Measurements from ENCODE around the gene EXD3. TPM values are rescaled to one million over a fixed set of nuclear protein-coding genes. Genes with fewer than 3 reads are reported as not detected.

EXD3 gene
- total RNA-seq, 1 experiment from 2014 or later, result 4.0 TPM

GRCh38 chr9:137276473-137277328, 146.3 kb downstream of the EXD3 start:
- peak; percentile 37 for DNase-seq (ENCODE audit: low read depth)

DNA sequence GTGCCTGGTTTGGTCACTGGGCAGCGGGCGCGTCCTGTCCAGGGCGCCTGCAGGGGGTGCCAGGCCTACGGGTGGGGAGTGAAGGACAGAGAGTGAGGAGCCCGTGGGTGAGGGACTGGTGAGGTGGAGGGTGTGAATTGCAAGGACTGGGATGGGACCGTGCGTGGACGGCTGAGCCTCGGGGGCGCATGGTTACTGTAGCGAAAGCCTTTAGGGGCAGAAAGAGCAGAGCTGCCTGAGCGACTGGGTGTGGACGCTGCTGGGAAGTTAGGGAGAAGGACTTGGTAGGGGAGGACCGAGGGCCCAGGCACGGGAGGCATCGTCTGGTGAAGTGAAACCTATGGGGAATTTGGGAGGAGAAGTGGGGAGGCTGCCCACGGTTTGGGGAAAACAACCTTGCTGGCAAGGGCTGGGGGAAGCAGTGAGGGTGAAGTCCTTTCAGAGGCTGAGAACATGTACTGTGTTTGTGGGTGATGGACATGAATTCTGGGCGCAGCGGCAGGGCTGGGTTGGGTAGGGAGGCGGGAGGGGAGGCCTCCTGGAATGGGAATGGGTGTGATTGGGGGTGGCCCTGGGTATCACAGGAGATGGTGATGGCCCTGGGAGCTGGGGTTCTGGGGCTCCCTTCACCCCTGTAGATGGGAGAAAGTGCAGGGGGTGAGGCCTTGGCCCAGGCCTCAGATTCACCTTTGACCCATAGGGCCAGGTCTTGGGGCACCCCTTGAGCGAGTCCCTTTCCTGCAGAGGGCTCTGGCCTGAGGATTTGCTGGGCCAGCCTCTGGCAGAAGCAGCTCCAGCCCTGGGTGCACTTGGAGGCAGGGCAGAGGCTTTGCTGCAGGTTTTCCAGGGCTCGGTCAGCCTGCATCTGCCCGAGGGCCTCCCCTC, 147.1 kb downstream of the EXD3 start:
- no peak for DNase-seq (ENCODE audit: low read depth)

- DNase-seq (ENCODE audit: low read depth), result no peak
These were observed 147.8 kb downstream of the EXD3 start for GRCh38 chr9:137275203-137275587.

DNA sequence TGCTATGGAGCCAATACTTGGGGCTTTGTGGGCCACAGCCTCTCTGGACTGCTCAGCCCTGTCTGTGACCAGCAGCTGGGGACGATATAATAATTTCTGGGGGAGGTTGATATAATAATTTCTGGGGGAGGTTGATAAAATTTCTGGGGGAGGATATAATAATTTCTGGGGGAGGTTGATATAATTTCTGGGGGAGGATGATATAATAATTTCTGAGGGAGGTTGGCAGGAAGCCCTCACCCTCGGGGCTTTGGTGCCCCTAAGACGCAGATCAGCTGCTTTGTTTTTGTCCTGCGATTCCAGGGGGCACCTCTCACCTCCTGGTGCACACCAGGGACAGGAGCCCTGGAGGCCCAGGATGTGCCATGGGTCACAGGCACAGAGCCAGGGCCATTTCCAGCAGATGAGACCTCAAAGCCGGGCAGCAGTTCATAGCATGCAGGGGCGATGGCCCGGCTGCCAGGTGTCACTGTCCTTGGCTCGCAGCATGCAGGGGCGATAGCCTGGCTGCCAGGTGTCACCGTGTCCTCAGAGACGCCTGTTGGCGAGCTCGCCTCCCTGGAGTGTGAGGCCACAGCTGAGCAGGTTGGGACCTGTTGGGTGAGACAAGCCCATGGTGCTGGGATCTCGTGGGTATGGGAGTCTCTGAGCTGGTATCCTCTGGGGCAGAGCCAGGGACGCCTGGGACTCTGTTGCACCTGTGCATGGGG, 149.2 kb downstream of the EXD3 start:
- no peak for DNase-seq (ENCODE audit: low read depth)

- no peak for DNase-seq (ENCODE audit: low read depth)
These were observed 149.9 kb downstream of the EXD3 start for GRCh38 chr9:137273095-137273490.

- no peak for DNase-seq (ENCODE audit: low read depth)
These were observed 150.5 kb downstream of the EXD3 start for GRCh38 chr9:137272241-137273094.

GRCh38 chr9:137271696-137272076, 151.3 kb downstream of the EXD3 start:
- DNase-seq (ENCODE audit: low read depth), result no peak

- DNase-seq (ENCODE audit: low read depth), result no peak
These were observed 151.8 kb downstream of the EXD3 start for GRCh38 chr9:137270929-137271695.

DNA sequence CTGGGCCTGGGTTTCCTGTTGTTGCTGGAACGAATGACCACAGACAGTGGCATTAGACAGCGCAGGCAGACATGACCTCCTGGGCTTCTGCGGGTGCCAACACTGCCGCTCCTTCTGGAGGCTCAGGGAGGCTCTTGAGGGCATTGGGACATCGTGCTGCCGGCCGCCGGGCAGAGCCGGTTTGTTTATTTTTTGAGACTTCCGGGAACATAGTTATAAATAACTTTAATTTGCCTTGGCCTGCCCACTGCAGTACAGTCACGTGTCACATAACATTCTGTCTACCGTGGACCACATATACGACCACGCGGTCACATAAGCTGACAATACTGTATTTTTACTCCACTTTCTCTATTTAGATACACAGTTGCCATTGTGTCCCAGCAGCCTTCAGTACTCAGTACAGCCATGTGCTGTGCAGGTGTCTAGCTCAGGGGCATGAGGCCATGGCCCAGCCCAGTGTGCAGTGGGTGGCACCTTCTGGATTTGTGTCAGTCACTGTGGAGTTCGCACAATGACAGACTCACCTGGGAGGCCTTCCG, 153.7 kb downstream of the EXD3 start:
- DNase-seq (ENCODE audit: low read depth), result peak; percentile 20

DNA sequence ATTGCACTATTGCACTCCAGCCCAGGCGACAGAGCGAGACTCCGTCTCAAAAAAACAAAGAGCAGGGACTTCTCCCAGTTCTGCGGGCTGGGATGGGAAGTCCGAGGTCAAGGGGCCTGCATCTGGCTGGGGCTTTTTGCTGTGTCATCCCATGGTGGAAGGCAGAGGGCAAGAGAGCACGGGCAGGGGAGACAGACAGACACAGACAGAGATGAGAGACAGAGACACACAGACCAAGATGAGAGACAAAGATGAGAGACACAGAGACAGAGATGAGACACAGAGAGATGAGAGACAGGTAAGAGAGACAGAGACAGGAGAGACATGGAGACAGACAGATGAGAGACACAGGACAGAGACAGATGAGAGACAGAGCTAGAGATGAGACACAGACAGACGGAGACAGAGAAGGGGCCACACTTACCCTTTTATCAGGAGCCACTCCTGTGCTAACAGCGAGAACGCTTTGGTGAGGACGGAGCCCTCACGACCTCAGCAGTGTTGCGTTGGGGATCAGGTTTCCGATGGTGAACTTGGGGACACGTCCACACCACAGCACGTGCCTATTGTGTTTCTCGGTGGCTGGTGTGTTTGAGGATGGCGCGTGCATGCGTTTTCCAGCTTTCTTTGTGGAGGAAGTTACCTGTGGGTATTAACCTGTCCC, 154.3 kb downstream of the EXD3 start:
- DNase-seq (ENCODE audit: low read depth), result no peak

DNA sequence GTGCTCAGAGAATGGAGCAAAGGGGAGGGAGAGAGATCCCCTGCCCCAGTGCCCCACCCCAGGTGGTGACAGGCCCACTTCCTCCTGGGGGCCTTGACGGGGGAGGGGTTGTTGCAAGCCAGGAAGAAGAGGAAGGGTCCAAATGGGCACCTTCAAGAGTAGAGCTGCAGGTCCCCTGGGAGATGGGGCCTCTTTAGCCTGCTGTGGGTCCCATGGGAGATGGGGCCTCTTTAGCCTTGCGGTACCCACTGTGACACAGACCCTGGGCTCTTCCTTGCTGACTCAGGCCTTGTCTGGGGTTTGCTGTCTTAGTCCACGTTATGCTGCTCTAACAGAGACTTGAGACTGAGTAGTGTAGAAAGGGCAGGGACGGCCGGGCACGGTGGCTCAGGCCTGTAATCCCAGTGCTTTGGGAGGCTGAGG, 155.0 kb downstream of the EXD3 start:
- DNase-seq (ENCODE audit: low read depth), result no peak

GRCh38 chr9:137266585-137267453, 156.1 kb downstream of the EXD3 start:
- DNase-seq (ENCODE audit: low read depth), result no peak

GRCh38 chr9:137266162-137266527, 156.8 kb downstream of the EXD3 start:
- no peak for DNase-seq (ENCODE audit: low read depth)

GRCh38 chr9:137265496-137266161, 157.3 kb downstream of the EXD3 start:
- no peak for DNase-seq (ENCODE audit: low read depth)

DNA sequence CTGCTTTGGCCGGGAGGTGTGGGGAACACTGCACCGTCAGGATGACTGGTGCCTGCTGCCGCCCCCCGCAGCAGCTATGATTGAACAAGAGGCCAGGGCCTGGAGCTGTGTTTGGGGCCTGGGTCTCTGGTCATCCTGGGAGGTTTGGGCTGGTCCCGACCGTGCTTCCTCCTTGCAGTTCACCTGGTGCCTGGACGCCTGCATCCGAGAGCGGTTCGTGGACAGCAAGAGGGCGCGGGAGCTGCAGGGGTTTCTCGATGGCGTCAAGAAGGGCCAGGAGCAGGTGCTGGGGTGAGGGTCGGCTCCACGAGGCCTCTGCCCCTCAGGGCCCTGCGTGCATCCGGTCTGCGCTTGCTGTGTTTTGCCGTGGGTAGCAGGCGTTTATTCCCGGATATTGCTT, 158.9 kb downstream of the EXD3 start:
- no peak for DNase-seq (ENCODE audit: low read depth)

DNA sequence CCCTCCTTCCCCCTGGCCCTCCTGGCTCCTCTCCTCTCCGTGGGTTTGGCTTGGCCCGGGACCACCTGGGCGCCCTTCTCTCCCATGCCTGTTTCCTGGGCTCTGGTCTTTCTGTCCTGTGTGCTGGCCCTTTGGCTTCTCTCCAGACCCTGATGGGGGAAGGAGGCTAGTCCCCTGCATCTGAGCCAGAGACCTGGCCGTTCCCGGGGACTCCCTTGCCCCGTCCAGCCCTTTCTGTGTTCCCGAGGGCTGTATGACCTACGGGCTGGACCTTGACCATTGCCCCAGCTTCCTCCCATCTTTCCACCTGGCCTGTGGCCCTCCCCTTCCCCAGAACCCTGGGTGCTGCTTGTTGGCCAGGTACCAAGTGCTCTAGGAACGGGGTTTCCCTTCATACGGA, 159.5 kb downstream of the EXD3 start:
- no peak for DNase-seq (ENCODE audit: low read depth)

DNA sequence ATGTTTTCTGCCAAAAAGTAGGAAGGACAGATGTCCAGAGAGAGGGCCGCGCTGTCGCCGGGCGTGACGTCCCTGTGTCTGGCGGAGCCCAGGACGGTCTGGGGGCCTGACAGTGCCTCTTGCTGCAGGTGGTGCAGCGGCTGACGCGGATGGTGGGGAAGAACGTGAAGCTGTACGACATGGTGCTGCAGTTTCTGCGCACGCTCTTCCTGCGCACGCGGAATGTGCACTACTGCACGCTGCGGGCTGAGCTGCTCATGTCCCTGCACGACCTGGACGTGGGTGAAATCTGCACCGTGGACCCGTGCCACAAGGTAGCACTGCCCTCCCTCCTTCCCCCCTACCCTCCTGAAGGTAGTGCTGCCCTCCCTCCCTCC, 160.1 kb downstream of the EXD3 start:
- DNase-seq (ENCODE audit: low read depth), result no peak

Measured in LHCN-M2 (cell line).